ENCODE data around the gene CR1.
A peak's percentile ranks its signal among the peaks of the same experiment; 100 is the strongest.
"Not testable (repeated sequence)": the region's sequence is repeated elsewhere in the genome, so short reads cannot be mapped to it uniquely, and the experiment has no call there.

Gene CR1

DNA sequence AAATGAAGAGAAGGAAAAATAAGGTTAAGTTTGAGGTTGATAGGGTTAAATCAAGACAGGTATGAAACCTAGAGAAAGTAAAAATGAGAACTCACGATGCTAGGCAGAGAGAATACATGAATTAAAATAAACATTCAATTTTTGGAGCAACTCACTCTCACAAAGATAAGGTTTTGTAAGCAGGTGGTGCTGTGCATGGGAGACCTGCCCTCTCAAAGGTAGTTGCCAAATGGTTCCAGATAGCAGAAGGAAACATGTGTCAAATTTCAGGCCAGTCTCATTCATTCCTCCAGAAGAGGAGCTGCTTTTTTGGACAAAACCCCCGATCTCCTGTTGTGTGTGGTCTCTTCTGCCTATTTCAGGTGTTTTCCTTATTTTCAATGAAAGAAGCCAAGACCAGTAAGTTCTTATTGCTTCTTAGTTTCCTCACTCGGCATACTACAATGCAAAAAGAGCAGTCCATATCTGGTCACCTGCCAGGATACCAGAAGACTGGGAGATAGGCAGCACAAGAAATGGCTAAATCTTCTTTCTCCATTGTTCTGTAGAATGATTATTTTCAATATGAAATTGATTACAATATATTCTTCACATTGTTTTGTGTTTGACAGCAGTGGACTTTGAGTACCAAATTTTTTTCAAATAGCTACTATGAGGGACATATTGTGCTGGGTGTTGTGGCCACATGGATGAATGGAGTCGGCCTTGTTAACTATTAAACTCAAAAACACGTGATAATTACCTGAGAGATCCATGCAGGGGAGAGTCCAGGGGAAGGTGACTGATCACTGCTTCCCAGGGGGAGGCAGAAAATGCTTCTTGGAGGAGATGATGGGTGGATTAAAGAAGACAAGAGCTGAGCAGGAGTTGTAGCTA, 152.6 kb downstream of the CR1 start:
- peaks cover 5% of the 10 kb centered on the region for H3K4me1 Mint-ChIP-seq
- peak overlapping the region; percentile 1 for H3K27ac Mint-ChIP-seq
- no peak overlapping the region for H3K4me3 Mint-ChIP-seq
- no peaks in the 10 kb centered on the region for H3K9me3 Mint-ChIP-seq
- ATAC-seq (ENCODE audit: low read depth) (no peak), DNase-seq (ENCODE audit: low spot score in 2 of 2) (no peak)
- no peaks in the 10 kb centered on the region for H3K36me3 Mint-ChIP-seq
- no peaks in the 10 kb centered on the region for H3K27me3 Mint-ChIP-seq

- DNase-seq (ENCODE audit: low spot score in 2 of 2) = no peak
- H3K4me3 Mint-ChIP-seq = no peak overlapping the region
- H3K27ac Mint-ChIP-seq = no peak overlapping the region
- no peaks in the 10 kb centered on the region for H3K27me3 Mint-ChIP-seq
- peaks cover 3% of the 10 kb centered on the region for H3K4me1 Mint-ChIP-seq
- no peaks in the 10 kb centered on the region for H3K9me3 Mint-ChIP-seq
- no peaks in the 10 kb centered on the region for H3K36me3 Mint-ChIP-seq
- ATAC-seq (ENCODE audit: low read depth) = no peak
Measured at GRCh38 chr1:207649210-207649753, 153.3 kb downstream of the CR1 start.

DNA sequence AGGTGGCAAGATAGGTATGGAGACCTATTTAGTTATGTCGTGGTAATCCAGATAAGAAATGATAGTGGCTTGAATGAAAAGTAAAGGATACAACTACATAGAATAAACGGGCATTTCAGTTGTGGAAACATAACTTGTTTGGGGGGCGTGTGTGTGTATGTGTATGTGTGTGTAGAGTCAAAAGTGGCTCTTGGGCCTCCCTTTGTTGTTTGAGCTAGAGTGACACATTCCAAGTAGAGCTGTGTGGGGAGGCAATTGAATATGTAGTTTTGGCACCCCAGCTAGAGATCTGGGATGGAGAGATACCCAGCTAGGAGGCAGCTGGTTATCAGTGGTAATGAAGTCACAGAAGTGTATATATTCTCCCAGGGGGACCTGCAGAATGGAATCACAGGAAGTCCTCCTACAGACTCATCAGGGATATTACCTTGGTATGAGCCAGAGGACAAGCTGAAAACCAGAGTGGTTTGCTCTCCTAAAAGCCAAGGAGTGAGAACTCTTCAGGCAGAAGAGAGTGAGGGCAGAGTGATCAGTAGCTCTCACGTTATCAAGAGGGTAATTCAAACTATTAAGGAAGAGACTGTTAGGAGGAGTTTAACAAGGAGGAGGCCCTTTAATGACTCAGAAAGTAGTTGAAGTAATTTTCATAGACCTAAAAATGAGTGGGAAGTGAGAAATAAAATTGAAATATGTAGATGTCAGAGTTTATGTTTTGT, 154.1 kb downstream of the CR1 start:
- Mint-ChIP-seq H3K27ac (no peak overlapping the region), H3K4me3 (no peak overlapping the region), H3K9me3 (no peaks in the 10 kb centered on the region), H3K27me3 (no peaks in the 10 kb centered on the region), H3K36me3 (no peaks in the 10 kb centered on the region), H3K4me1 (no peaks in the 10 kb centered on the region)
- ATAC-seq (ENCODE audit: low read depth) (no peak), DNase-seq (ENCODE audit: low spot score in 2 of 2) (no peak)

GRCh38 chr1:207651583-207651982, 155.6 kb downstream of the CR1 start:
- Mint-ChIP-seq H3K4me3 (no peak overlapping the region), H3K27me3 (no peaks in the 10 kb centered on the region), H3K36me3 (no peaks in the 10 kb centered on the region), H3K4me1 (no peaks in the 10 kb centered on the region), H3K9me3 (no peaks in the 10 kb centered on the region), H3K27ac (no peak overlapping the region)
- DNase-seq (ENCODE audit: low spot score in 2 of 2) (no peak), ATAC-seq (ENCODE audit: low read depth) (no peak)

DNA sequence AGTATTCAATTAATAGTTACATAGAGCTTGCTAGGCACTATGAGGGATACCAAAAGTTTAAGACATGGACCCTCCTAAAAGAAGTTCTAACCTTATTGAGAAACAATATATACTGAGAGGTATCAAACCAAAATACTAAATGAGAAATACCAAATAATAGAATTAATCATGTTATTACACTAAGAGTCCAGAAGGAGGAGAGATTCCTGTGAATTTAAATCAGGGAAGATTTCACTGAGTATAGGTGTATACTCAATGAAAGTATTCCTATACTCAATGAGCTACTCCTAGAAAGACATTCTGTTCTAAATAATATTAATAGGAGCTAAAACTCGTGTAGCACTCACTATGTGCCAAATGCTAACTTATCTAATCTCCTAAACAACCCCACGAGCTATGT, 158.4 kb downstream of the CR1 start:
- no peaks in the 10 kb centered on the region for H3K27me3 Mint-ChIP-seq
- no peaks in the 10 kb centered on the region for H3K36me3 Mint-ChIP-seq
- no peak for DNase-seq (ENCODE audit: low spot score in 2 of 2)
- H3K4me1 Mint-ChIP-seq = no peaks in the 10 kb centered on the region
- no peak for ATAC-seq (ENCODE audit: low read depth)
- H3K9me3 Mint-ChIP-seq = no peaks in the 10 kb centered on the region
- no peak overlapping the region for H3K4me3 Mint-ChIP-seq
- no peak overlapping the region for H3K27ac Mint-ChIP-seq

DNA sequence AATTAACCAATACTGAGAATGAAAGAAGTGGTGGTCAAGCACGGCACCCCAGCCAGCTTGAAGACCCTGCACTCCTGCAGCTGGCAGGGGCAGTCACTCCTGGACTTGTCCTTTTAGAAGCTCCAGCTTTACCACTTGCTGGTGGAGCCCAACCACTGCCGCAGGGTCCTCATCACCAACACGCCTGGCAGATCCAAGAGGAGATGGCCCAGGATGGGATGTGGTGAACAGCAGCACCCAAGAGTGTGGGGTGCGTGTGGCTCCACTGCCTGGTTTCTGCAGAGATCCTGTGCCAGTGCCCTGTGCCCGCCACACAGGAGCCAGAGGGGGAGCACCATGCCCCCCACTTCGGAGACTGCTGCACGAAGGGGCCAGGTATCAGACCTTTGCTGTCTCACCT, 162.5 kb downstream of the CR1 start:
- Mint-ChIP-seq H3K9me3 (peaks cover 2% of the 10 kb centered on the region), H3K4me1 (no peaks in the 10 kb centered on the region), H3K36me3 (peaks cover 5% of the 10 kb centered on the region), H3K27me3 (no peaks in the 10 kb centered on the region), H3K27ac (no peak overlapping the region), H3K4me3 (no peak overlapping the region)
- DNase-seq (ENCODE audit: low spot score in 2 of 2) (no peak), ATAC-seq (ENCODE audit: low read depth) (no peak)

DNA sequence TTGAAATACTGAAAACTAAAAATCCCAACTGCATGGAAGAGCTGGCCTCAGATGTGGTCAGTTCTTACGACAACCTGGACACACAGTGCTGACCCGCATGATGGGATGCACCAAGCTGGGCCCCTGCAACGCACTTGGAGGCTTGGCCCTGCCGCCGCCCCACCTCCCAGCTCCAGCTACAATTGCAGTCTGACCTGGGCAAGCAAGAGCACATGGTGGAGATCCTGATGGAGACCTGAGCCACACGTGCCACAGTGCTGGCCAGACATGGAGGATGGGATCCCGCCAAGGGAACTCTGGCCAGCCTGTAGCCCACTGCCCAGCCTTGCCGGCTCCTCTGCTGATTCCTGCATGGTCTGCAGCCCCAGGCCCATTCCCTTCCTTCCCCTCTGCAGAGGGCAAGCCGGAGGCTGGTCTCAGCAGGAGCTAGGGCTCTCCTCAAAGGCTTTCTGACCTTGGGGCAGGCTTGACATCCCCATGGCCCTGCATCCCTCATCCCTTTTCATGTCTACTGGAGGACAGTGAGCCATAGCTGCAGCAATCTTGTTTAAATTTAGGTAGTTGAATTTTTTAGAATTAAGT, 163.0 kb downstream of the CR1 start:
- Mint-ChIP-seq H3K27ac (no peak overlapping the region), H3K4me3 (no peak overlapping the region), H3K36me3 (peaks cover 9% of the 10 kb centered on the region), H3K4me1 (no peaks in the 10 kb centered on the region), H3K9me3 (peaks cover 2% of the 10 kb centered on the region), H3K27me3 (peaks cover 1% of the 10 kb centered on the region)
- ATAC-seq (ENCODE audit: low read depth) (no peak), DNase-seq (ENCODE audit: low spot score in 2 of 2) (no peak)

GRCh38 chr1:207659545-207660153, 163.7 kb downstream of the CR1 start:
- H3K36me3 Mint-ChIP-seq = peaks cover 9% of the 10 kb centered on the region

GRCh38 chr1:207661420-207661819, 165.5 kb downstream of the CR1 start:
- peaks cover 14% of the 10 kb centered on the region for H3K36me3 Mint-ChIP-seq
- not testable (repeated sequence) for H3K4me1 Mint-ChIP-seq; H3K27me3 Mint-ChIP-seq; H3K27ac Mint-ChIP-seq; DNase-seq (ENCODE audit: low spot score in 2 of 2); ATAC-seq (ENCODE audit: low read depth); H3K4me3 Mint-ChIP-seq; H3K9me3 Mint-ChIP-seq

More at GRCh38 chr1:207659545-207660153, 163.7 kb downstream of the CR1 start:
- H3K9me3 Mint-ChIP-seq = peaks cover 2% of the 10 kb centered on the region
- no peak for ATAC-seq (ENCODE audit: low read depth)
- H3K4me1 Mint-ChIP-seq = no peaks in the 10 kb centered on the region
- no peak overlapping the region for H3K27ac Mint-ChIP-seq
- H3K27me3 Mint-ChIP-seq = peaks cover 1% of the 10 kb centered on the region
- no peak overlapping the region for H3K4me3 Mint-ChIP-seq
- no peak for DNase-seq (ENCODE audit: low spot score in 2 of 2)

- Mint-ChIP-seq H3K27me3 (peaks cover 18% of the 10 kb centered on the region), H3K4me3 (no peak overlapping the region), H3K4me1 (peaks cover 21% of the 10 kb centered on the region), H3K36me3 (peaks cover 18% of the 10 kb centered on the region), H3K9me3 (peaks cover 8% of the 10 kb centered on the region), H3K27ac (no peak overlapping the region)
- no peak for ATAC-seq (ENCODE audit: low read depth)
- no peak for DNase-seq (ENCODE audit: low spot score in 2 of 2)
Measured at GRCh38 chr1:207666342-207666741, 170.4 kb downstream of the CR1 start.

DNA sequence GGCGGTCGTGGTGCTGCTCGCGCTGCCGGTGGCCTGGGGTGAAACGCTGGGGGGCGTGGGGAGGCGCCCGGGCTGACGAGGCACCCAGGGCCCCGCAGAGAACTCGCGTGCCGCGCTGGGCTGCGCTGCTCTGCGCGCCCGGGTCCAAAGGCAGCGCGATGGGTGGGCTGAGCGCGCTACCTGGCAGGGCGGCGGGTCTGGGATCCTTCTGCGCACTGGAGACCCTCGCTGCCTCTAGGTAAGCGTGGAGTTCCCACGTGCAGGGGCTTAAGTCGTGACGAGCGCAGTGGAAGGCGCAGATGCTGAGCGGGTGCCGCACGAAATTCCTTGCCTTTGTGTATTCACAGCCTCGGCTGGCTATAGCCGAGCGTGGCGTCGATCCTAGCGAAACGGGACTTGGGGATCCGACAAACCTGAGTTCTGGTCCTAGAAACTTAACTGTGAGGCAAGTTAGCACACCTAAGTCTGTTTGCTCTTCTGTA, 173.6 kb downstream of the CR1 start:
- ATAC-seq (ENCODE audit: low read depth) = peak; percentile 14
- no peak for DNase-seq (ENCODE audit: low spot score in 2 of 2)
- H3K4me3 Mint-ChIP-seq = peak overlapping the region; percentile 83
- H3K9me3 Mint-ChIP-seq = peaks cover 6% of the 10 kb centered on the region
- H3K4me1 Mint-ChIP-seq = peaks cover 25% of the 10 kb centered on the region
- H3K27ac Mint-ChIP-seq = peak overlapping the region; percentile 83
- peaks cover 22% of the 10 kb centered on the region for H3K27me3 Mint-ChIP-seq
- H3K36me3 Mint-ChIP-seq = peaks cover 10% of the 10 kb centered on the region

GRCh38 chr1:207670192-207670591, 174.2 kb downstream of the CR1 start:
- peak overlapping the region; percentile 83 for H3K4me3 Mint-ChIP-seq
- H3K9me3 Mint-ChIP-seq = peaks cover 6% of the 10 kb centered on the region
- peaks cover 25% of the 10 kb centered on the region for H3K4me1 Mint-ChIP-seq
- ATAC-seq (ENCODE audit: low read depth) (peak; percentile 80), DNase-seq (ENCODE audit: low spot score in 2 of 2) (peak in 1 of 2 donors; percentile 4)
- H3K27me3 Mint-ChIP-seq = peaks cover 24% of the 10 kb centered on the region
- peak overlapping the region; percentile 83 for H3K27ac Mint-ChIP-seq
- peaks cover 10% of the 10 kb centered on the region for H3K36me3 Mint-ChIP-seq

DNA sequence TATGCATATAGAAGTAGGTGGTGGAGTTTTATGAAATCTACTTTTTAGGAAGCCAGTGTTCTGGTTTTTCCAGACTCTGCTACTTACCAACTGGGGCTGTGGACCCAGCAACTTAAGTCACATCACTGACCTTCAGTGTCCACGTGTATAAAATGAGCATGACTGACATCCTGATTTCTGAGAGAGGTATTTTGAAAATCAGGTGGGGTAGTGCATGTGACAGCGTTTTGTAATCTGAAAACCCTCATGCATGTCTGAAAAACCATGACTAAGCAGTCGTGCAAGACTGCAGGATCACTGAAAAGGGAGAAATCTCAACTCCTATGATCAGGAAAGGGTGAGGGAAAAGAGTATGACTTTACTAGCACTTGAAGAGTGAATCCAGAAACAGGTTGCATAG, 175.0 kb downstream of the CR1 start:
- ATAC-seq (ENCODE audit: low read depth) = no peak
- H3K27me3 Mint-ChIP-seq = peaks cover 27% of the 10 kb centered on the region
- DNase-seq (ENCODE audit: low spot score in 2 of 2) = no peak
- peaks cover 27% of the 10 kb centered on the region for H3K4me1 Mint-ChIP-seq
- H3K9me3 Mint-ChIP-seq = peaks cover 6% of the 10 kb centered on the region
- peak overlapping the region; percentile 6 for H3K27ac Mint-ChIP-seq
- peaks cover 9% of the 10 kb centered on the region for H3K36me3 Mint-ChIP-seq
- no peak overlapping the region for H3K4me3 Mint-ChIP-seq
